22Rv1 (cell line): ENCODE data around the gene NEK10.

ENCODE experiments used
- CTCF ChIP-seq: fragments of 450-650 bp; IDR thresholded peaks from 2 replicates; pipeline ENCODE4 v1.5.1; 2017; ENCODE audit warnings: mild to moderate bottlenecking
- ZFX ChIP-seq: fragments of 450-650 bp; IDR thresholded peaks from 2 replicates; pipeline ENCODE4 v1.6.1; 2017; ENCODE audit warnings: antibody characterized with exemption, borderline replicate concordance

- TF ChIP-seq CTCF (no peak), ZFX (no peak)
These were observed 198.1 kb downstream of the NEK10 start for GRCh38 chr3:27171113-27171512.
